HG03378 (cell line): ENCODE measurements around the gene NFKBIL1.
"Not testable (repeated sequence)": the region's sequence is repeated elsewhere in the genome, so short reads cannot be mapped to it uniquely, and the experiment has no call there.

Experiments used
- ATAC-seq: cut with Tn5 transposase; IDR thresholded peaks from one replicate; pipeline ENCODE4 v1.9.1; 2021; ENCODE audit warnings: mild to moderate bottlenecking, moderate library complexity; ENCODE audit not compliant: unreplicated experiment

NFKBIL1 gene

GRCh38 chr6:31546958-31547726, at the start of gene NFKBIL1:
Gene NFKBIL1, plus strand, starts transcription at chr6:31547608. Its CDS starts 87 bp downstream, at chr6:31547695.
- ATAC-seq, result peak; percentile 55

GRCh38 chr6:31498748-31499147, 48.7 kb upstream of the NFKBIL1 start:
- no peak for ATAC-seq

GRCh38 chr6:31499648-31500047, 47.8 kb upstream of the NFKBIL1 start:
- ATAC-seq, result not testable (repeated sequence)

- no peak for ATAC-seq
Observed at GRCh38 chr6:31502586-31502985, 44.8 kb upstream of the NFKBIL1 start.

GRCh38 chr6:31509036-31509435, 38.4 kb upstream of the NFKBIL1 start:
- not testable (repeated sequence) for ATAC-seq

GRCh38 chr6:31510007-31510406, 37.4 kb upstream of the NFKBIL1 start:
- ATAC-seq, result no peak

DNA sequence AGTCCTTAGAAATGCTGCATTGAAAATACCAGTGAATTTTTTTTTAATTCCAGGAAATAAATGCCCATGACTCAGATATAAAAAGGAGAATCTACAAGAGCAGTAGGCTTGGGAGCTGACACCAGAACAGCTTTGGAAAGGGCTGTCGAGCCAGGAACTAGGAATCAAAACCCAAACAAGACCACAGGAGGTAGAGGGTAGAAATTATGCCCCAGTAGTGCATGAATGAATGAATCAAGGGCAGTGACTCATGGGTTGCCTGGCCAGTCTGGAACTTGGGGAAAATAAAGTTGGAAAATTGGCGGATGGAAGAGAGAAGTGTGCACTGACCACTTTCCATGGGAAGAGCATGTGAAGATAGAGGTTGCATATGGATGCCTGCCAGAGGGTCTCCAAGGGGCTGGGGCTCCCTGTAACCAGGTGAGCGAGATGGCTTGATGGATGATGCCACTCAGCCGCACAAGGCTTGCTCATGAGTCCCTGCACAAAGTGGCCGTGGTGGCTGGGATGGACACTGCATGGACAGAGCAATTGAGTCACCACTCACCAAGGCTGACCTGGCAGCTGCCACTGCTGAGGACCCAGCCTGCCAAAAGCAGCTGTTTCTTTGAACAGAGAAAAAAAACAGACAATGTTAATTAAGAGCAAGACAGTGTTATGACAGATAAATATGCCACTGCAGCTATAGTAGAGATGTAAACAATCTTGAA, 33.8 kb upstream of the NFKBIL1 start:
- no peak for ATAC-seq

DNA sequence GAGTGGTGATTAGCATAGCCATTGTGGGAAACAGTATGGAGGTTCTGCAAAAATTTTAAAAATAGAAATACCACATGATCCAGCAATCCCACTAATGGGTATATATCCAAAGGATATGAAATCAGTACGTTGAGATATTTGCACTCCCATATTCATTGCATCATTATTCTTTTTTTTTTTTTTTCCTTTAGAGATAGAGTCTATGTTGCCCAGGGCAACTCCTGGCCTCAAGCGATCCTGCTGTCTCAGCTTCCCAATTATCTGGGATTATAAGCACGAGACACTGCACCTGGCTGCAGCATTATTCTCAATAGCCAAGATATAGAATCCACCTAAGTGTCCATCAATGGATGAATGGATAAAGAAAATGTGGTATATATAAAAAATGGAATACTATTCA, 25.6 kb upstream of the NFKBIL1 start:
- ATAC-seq, result no peak

GRCh38 chr6:31525553-31525931, 21.9 kb upstream of the NFKBIL1 start:
- ATAC-seq, result no peak

GRCh38 chr6:31525932-31526591, 21.3 kb upstream of the NFKBIL1 start:
- no peak for ATAC-seq

DNA sequence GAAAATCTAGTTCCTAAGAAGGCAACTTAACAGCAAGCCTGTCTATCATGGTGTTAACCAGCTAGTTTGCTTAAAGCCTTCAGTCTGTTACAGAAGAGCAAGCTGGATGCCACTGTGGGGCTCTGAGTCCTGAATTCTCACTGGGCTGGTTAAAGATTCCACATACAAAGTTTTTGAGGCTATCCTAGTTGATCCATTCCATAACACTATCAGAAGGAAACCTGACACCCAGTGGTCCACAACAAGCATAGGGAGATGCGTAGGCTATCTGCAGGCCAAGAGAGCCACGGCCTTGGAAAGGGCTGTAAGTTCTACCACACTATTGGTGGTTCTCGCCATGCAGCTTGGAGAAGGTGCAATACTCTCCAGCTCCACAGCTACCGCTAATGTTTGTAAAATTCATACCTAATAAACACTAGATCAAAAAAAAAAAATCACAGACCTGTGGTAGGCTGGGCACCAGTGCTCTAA, 19.1 kb upstream of the NFKBIL1 start:
- no peak for ATAC-seq

DNA sequence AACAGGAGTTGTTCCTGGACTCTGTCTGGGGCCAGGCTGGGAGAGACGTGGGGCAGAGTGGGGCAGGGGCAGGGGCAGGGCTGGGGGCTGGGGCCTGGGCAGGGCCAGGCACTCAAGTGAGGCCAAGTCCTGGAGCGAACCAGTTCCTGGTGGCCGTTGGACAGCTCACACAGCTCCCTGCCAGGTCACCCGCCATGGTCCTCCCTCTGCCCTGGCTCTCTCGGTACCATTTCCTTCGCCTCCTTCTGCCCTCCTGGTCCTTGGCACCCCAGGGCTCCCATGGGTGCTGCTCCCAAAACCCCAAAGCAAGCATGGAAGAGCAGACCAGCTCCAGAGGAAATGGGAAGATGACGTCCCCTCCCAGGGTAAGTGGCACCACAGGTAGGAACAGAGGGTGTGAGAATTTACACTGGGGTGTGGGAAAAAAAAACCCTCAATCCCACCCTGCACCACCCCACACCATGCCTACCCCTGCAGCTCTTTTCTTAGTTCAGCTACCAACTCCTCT, 18.5 kb upstream of the NFKBIL1 start, which contains the start of gene MCCD1:
Gene MCCD1, plus strand, starts transcription at position 142 of the 508 bp plus-strand sequence. Its CDS starts 53 bp downstream, at position 195.
- no peak for ATAC-seq

GRCh38 chr6:31529329-31530150, 17.9 kb upstream of the NFKBIL1 start:
- no peak for ATAC-seq

GRCh38 chr6:31530659-31531058, 16.7 kb upstream of the NFKBIL1 start:
- ATAC-seq, result no peak

DNA sequence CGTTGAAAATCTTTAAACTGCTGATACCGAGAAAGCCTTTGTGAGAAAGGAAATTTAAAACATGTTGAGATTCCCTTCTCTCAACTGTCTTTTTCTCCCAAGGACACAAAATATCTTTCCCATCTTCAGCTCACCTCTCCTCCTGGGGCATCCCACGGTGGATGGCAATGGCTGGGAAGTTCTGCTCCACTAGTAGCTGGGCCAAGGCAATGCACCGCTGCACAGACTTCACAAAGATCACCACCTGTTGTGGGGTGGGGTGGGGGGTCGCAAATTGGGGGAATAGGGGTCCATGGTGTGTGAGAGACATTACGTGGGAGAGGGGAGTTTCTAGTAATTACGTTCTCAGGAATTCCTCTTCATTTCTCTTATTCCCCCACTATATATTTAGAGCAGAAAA, 16.2 kb upstream of the NFKBIL1 start:
- no peak for ATAC-seq

GRCh38 chr6:31531771-31532643, 15.4 kb upstream of the NFKBIL1 start:
- no peak for ATAC-seq

DNA sequence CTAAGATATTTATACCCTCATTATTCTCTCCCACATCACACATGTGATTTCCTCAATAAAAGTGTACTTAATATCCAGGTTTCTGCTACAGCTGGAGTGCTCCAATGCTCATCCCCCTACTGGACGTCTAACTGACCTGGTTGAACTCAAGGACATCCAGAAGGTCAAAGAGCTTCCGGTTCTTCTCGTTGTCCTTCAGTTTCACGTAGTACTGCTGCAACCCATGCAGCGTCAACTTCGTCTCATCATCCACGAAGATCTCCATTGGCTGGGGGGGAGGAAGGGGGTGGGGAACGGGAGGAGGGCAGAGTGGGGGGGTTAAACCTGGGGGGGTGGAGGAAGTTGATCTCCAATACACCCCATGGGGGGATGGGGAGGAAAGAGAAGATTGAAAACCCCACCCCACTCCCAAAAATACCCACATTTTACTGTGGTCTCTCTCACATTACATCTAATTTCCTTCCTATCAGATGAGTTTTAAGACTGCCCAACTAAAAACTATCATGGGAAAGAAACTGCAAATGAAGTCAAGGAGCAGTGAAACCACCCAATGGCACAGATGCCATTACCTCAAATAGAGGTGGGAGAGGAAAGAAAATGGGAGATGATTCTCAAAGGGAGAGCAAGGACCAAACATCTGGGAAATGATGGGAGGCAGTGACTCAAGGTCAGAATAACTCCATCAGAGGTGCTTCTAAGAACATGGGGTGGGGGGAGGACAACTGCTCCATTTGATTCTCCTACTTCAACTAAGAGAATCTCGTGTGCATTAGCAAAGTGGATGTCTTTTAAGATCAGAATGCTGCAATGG, 14.6 kb upstream of the NFKBIL1 start:
- no peak for ATAC-seq

DNA sequence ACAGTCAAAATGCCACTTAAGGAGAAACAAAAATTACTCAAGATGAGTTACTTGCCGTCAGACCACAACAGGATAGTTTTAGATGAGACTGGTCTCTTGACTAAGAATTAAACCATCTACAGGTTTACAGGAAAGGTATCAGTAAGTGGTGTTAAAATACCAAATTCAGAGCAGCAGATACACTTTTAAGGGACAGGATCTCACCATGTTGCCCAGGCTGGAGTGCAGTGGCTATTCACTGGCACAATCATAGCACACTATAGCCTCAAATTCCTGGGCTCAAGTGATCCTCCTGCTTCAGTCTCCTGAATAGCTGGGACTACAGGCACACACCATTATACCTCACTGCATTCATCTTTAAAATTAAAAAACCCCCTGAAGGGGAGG, 14.0 kb upstream of the NFKBIL1 start:
- ATAC-seq, result no peak

DNA sequence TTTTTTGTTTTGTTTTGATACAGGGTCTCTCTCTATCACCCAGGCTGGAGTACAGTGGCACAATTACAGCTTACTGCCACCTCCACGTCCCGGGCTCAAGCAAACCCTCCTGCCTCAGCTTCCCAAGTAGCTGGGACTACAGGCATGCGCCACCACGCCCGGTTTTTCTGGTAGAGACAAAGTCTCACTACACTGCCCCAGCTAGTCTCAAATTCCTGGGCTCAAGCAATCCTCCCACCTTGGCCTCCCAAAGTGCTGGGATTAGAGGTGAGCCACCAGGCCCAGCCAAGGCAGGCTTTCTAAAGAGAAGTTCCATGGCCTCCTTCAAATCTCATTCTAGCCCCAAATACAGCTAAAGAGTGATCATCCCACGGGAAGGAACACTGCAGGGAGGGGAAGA, 13.4 kb upstream of the NFKBIL1 start:
- ATAC-seq, result no peak
